ENCODE data around the gene SUSD3. TPM values are rescaled to one million over a fixed set of nuclear protein-coding genes. Genes with fewer than 3 reads are reported as not detected.

SUSD3 gene
- total RNA-seq, 1 experiment from 2014 or later, result 2.2 TPM

GRCh38 chr9:93024986-93025630 is 33.4 kb upstream of the SUSD3 start:
- BruUV-seq (replicated peaks), result no TSS peak
- H3K27ac Mint-ChIP-seq (ENCODE audit: unreplicated experiment), result no peak overlapping the region
- no peak for DNase-seq
- ChIA-PET POLR2A (no interaction called here), CTCF (no interaction called here)
- intact Hi-C loops (cut with micrococcal nuclease; ENCODE audit: unreplicated experiment), result no loop called here
- H3K4me1 ChIP-seq, result no peaks in the 10 kb centered on the region
- no peaks in the 10 kb centered on the region for H3K36me3 Mint-ChIP-seq (ENCODE audit: insufficient read depth, unreplicated experiment)
- no peak for TF ChIP-seq CTCF (IDR thresholded peaks at IDR 0.05; ENCODE audit: insufficient read depth in 1 of 2, low read depth in 1 of 2, low read length in 1 of 2, severe bottlenecking in 1 of 2, unreplicated experiment in 1 of 2)
- H3K9me3 Mint-ChIP-seq (ENCODE audit: unreplicated experiment), result no peaks in the 10 kb centered on the region
- H3K36me3 ChIP-seq (ENCODE audit: control insufficient read depth, insufficient read depth, low read length), result no peaks in the 10 kb centered on the region; the same call in none of the 2 replicates
- no peak overlapping the region for H3K4me3 ChIP-seq (ENCODE audit: low read depth, low read length)
- no peak overlapping the region for H3K4me3 Mint-ChIP-seq (ENCODE audit: unreplicated experiment)
- no peaks in the 10 kb centered on the region for H3K4me1 Mint-ChIP-seq (ENCODE audit: low read depth, unreplicated experiment)
- H3K27me3 Mint-ChIP-seq (ENCODE audit: insufficient read depth, unreplicated experiment), result no peaks in the 10 kb centered on the region
- no peaks in the 10 kb centered on the region for H3K27me3 ChIP-seq (replicated peaks; ENCODE audit: control insufficient read depth, insufficient read depth, low read length)
- no peaks in the 10 kb centered on the region for H3K9me3 ChIP-seq

- ChIA-PET POLR2A (no interaction called here), CTCF (no interaction called here)
- no peak overlapping the region for H3K27ac Mint-ChIP-seq (ENCODE audit: unreplicated experiment)
- DNase-seq, result no peak
- H3K36me3 ChIP-seq (ENCODE audit: control insufficient read depth, insufficient read depth, low read length), result no peaks in the 10 kb centered on the region; the same call in none of the 2 replicates
- H3K27me3 Mint-ChIP-seq (ENCODE audit: insufficient read depth, unreplicated experiment), result no peaks in the 10 kb centered on the region
- no peaks in the 10 kb centered on the region for H3K4me1 Mint-ChIP-seq (ENCODE audit: low read depth, unreplicated experiment)
- no peaks in the 10 kb centered on the region for H3K4me1 ChIP-seq
- no peak overlapping the region for H3K4me3 ChIP-seq (ENCODE audit: low read depth, low read length)
- no peak overlapping the region for H3K4me3 Mint-ChIP-seq (ENCODE audit: unreplicated experiment)
- no peaks in the 10 kb centered on the region for H3K27me3 ChIP-seq (replicated peaks; ENCODE audit: control insufficient read depth, insufficient read depth, low read length)
- no peak for TF ChIP-seq CTCF (IDR thresholded peaks at IDR 0.05; ENCODE audit: insufficient read depth in 1 of 2, low read depth in 1 of 2, low read length in 1 of 2, severe bottlenecking in 1 of 2, unreplicated experiment in 1 of 2)
- H3K9me3 ChIP-seq, result no peaks in the 10 kb centered on the region
- H3K9me3 Mint-ChIP-seq (ENCODE audit: unreplicated experiment), result no peaks in the 10 kb centered on the region
- intact Hi-C loops (cut with micrococcal nuclease; ENCODE audit: unreplicated experiment), result no loop called here
- no TSS peak for BruUV-seq (replicated peaks)
- H3K36me3 Mint-ChIP-seq (ENCODE audit: insufficient read depth, unreplicated experiment), result peaks cover 3% of the 10 kb centered on the region
These were observed 32.8 kb upstream of the SUSD3 start for GRCh38 chr9:93025736-93026135.

GRCh38 chr9:93026640-93027039 is 31.9 kb upstream of the SUSD3 start:
- no TSS peak for BruUV-seq (replicated peaks)
- Histone ChIP-seq H3K36me3 (ENCODE audit: control insufficient read depth, insufficient read depth, low read length) (no peaks in the 10 kb centered on the region; the same call in none of the 2 replicates), H3K4me3 (ENCODE audit: low read depth, low read length) (no peak overlapping the region), H3K9me3 (no peaks in the 10 kb centered on the region), H3K27me3 (replicated peaks; ENCODE audit: control insufficient read depth, insufficient read depth, low read length) (no peaks in the 10 kb centered on the region), H3K4me1 (no peaks in the 10 kb centered on the region)
- CTCF ChIA-PET, result no interaction called here
- Mint-ChIP-seq H3K27ac (ENCODE audit: unreplicated experiment) (no peak overlapping the region), H3K27me3 (ENCODE audit: insufficient read depth, unreplicated experiment) (no peaks in the 10 kb centered on the region), H3K36me3 (ENCODE audit: insufficient read depth, unreplicated experiment) (peaks cover 7% of the 10 kb centered on the region), H3K4me3 (ENCODE audit: unreplicated experiment) (no peak overlapping the region), H3K9me3 (ENCODE audit: unreplicated experiment) (no peaks in the 10 kb centered on the region), H3K4me1 (ENCODE audit: low read depth, unreplicated experiment) (no peaks in the 10 kb centered on the region)
- TF ChIP-seq CTCF (IDR thresholded peaks at IDR 0.05; ENCODE audit: insufficient read depth in 1 of 2, low read depth in 1 of 2, low read length in 1 of 2, severe bottlenecking in 1 of 2, unreplicated experiment in 1 of 2), result no peak
- intact Hi-C loops (cut with micrococcal nuclease; ENCODE audit: unreplicated experiment), result no loop called here
- POLR2A ChIA-PET, result no interaction called here
- DNase-seq, result no peak
